C4-2B (cell line): ENCODE measurements around the gene MTFP1.

ENCODE experiments used
- CTCF ChIP-seq: fragments of 450-650 bp; conservative IDR thresholded peaks from 2 replicates; pipeline ENCODE4 v1.5.1; 2017; ENCODE audit warnings: mild to moderate bottlenecking
- ZFX ChIP-seq: fragments of 450-650 bp; IDR thresholded peaks from 2 replicates; pipeline ENCODE4 v1.6.1; 2017

DNA sequence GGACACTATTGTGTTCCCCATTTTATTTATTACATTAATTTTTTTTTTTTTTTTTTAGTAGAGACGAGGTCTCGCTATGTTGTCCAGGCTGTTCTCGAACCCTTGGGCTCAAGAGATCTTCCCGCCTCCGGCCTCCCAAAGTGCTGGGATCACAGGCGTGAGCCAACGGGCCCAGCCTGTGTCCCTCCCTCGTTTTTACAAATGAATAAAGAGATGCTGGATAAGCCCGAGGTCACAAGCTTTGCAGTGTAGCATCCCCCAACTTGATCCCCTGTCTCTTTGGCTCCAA, 297 bp upstream of the MTFP1 start:
- no peak for TF ChIP-seq CTCF
- no peak for TF ChIP-seq ZFX
